LNCaP clone FGC (cell line): Measurements from ENCODE around the gene IGSF21.

Experiments
- DNase-seq: peaks from one replicate; pipeline ENCODE4 v3.0.0-alpha.2; 2011; ENCODE audit warnings: low read depth
- H3K4me3 ChIP-seq: 2 replicates; pipeline ENCODE4 v1.5.1; 2011; ENCODE audit warnings: mild to moderate bottlenecking, low read depth, low read length, control low read depth
- CTCF ChIP-seq: IDR thresholded peaks from 2 replicates; pipeline ENCODE4 v1.5.1; 2012; ENCODE audit warnings: mild to moderate bottlenecking; ENCODE audit not compliant: control insufficient read depth, insufficient read depth; ENCODE audit errors: extremely low read depth

Gene IGSF21

GRCh38 chr1:18179009-18179408, 71.4 kb downstream of the IGSF21 start:
- no peak for TF ChIP-seq CTCF
- H3K4me3 ChIP-seq, result no peak overlapping the region
- DNase-seq, result no peak

GRCh38 chr1:18182398-18183160, 75.0 kb downstream of the IGSF21 start:
- DNase-seq, result no peak
- no peak overlapping the region for H3K4me3 ChIP-seq
- no peak for TF ChIP-seq CTCF

GRCh38 chr1:18183533-18183932, 75.9 kb downstream of the IGSF21 start:
- H3K4me3 ChIP-seq, result no peak overlapping the region
- DNase-seq, result no peak
- no peak for TF ChIP-seq CTCF

- H3K4me3 ChIP-seq, result no peak overlapping the region
- DNase-seq, result no peak
- no peak for TF ChIP-seq CTCF
These were observed 79.5 kb downstream of the IGSF21 start for GRCh38 chr1:18187054-18187453.

- no peak overlapping the region for H3K4me3 ChIP-seq
- no peak for TF ChIP-seq CTCF
- DNase-seq, result no peak
These were observed 81.4 kb downstream of the IGSF21 start for GRCh38 chr1:18188820-18189517.

GRCh38 chr1:18190598-18190997, 83.0 kb downstream of the IGSF21 start:
- no peak for TF ChIP-seq CTCF
- DNase-seq, result peak; percentile 18
- H3K4me3 ChIP-seq, result no peak overlapping the region

- TF ChIP-seq CTCF, result no peak
- H3K4me3 ChIP-seq, result no peak overlapping the region
- DNase-seq, result no peak
These were observed 83.4 kb downstream of the IGSF21 start for GRCh38 chr1:18191037-18191436.
